Endodermal cell (in vitro differentiated cells): Measurements from ENCODE around the gene NRXN3. TPM values are rescaled to one million over a fixed set of nuclear protein-coding genes. Genes with fewer than 3 reads are reported as not detected.
A peak's percentile ranks its signal among the peaks of the same experiment; 100 is the strongest.

Experiments
- DNase-seq: peaks from one replicate; pipeline ENCODE4 v3.0.0-alpha.2; 2017
- H3K27ac ChIP-seq: 2 replicates; pipeline ENCODE4 v1.5.1; 2013; ENCODE audit warnings: mild to moderate bottlenecking, low read depth, low read length, moderate library complexity
- H3K27me3 ChIP-seq: 2 replicates; pipeline ENCODE4 v1.6.1; 2013; ENCODE audit warnings: mild to moderate bottlenecking, low read length, moderate library complexity; ENCODE audit not compliant: insufficient read depth, control insufficient read depth, poor library complexity, severe bottlenecking
- H3K36me3 ChIP-seq: 2 replicates; pipeline ENCODE4 v1.7.0; 2013; ENCODE audit warnings: mild to moderate bottlenecking, low read length, moderate library complexity; ENCODE audit not compliant: control insufficient read depth, insufficient read depth
- H3K4me1 ChIP-seq: one replicate; pipeline ENCODE4 v1.7.0; 2013; ENCODE audit warnings: low read length; ENCODE audit not compliant: control insufficient read depth, insufficient read depth
- H3K4me3 ChIP-seq: 2 replicates; pipeline ENCODE4 v1.5.1; 2013; ENCODE audit warnings: mild to moderate bottlenecking, low read length, moderate library complexity
- H3K9ac ChIP-seq: 2 replicates; pipeline ENCODE4 v1.6.1; 2013; ENCODE audit warnings: mild to moderate bottlenecking, low read length, moderate library complexity; ENCODE audit not compliant: poor library complexity, severe bottlenecking; ENCODE audit errors: extremely low read depth
- H3K9me3 ChIP-seq: 2 replicates; pipeline ENCODE4 v1.6.1; 2013; ENCODE audit warnings: mild to moderate bottlenecking, low read length, moderate library complexity; ENCODE audit not compliant: control insufficient read depth
- H3K27ac Mint-ChIP-seq: 2 replicates; pipeline ENCODE4 v1.8.0; 2020; ENCODE audit warnings: mixed read lengths
- H3K27me3 Mint-ChIP-seq: 2 replicates; pipeline ENCODE4 v1.8.0; 2021; ENCODE audit warnings: mild to moderate bottlenecking, mixed read lengths; ENCODE audit not compliant: insufficient read depth
- H3K36me3 Mint-ChIP-seq: 2 replicates; pipeline ENCODE4 v1.8.0; 2020; ENCODE audit warnings: low read depth, mixed read lengths
- H3K4me1 Mint-ChIP-seq: 2 replicates; pipeline ENCODE4 v1.8.0; 2020; ENCODE audit warnings: mixed read lengths
- H3K4me3 Mint-ChIP-seq: 2 replicates; pipeline ENCODE4 v1.8.0; 2020; ENCODE audit warnings: mild to moderate bottlenecking, moderate library complexity, mixed read lengths
- H3K9me3 Mint-ChIP-seq: 2 replicates; pipeline ENCODE4 v1.8.0; 2020; ENCODE audit warnings: mild to moderate bottlenecking, mixed read lengths
- CTCF ChIP-seq: fragments of 200-600 bp; sonication (generic); conservative IDR thresholded peaks from 2 replicates; pipeline ENCODE4 v1.5.0; 2021; ENCODE audit warnings: antibody characterized with exemption, mild to moderate bottlenecking
- WGBS, 2 experiments: methylation state at CpG; one replicate each; pipeline versions ENCODE4 v1.1.5 to v1.1.7; 2013; ENCODE audit warnings: missing lambda C conversion rate in 2 of 2, mixed read lengths in 1 of 2; ENCODE audit not compliant: insufficient coverage in 1 of 2, insufficient read length in 1 of 2; 5-methylcytosine and 5-hydroxymethylcytosine counted together
- total RNA-seq, 2 donors: library from RNA; stranded (reverse); fragmentation: NEBNext Ultra II Directional in 1 of 2; extraction: Animal tissue kit (Norgen Biotek cat#: 25700) in 1 of 2; gene quantifications; 2 replicates in 1 of 2; 3 replicates in 1 of 2; pipeline ENCODE4 v1.2.1, GENCODE V29; 2021

NRXN3 gene
- total RNA-seq, 2 donors from 2014 or later = 20.9 to 21.4 TPM

GRCh38 chr14:79516009-79516408 is 1345.8 kb downstream of the NRXN3 start:
- Histone ChIP-seq H3K27ac (no peak overlapping the region), H3K36me3 (no peaks in the 10 kb centered on the region), H3K27me3 (no peaks in the 10 kb centered on the region), H3K4me1 (peaks cover 6% of the 10 kb centered on the region), H3K9me3 (no peaks in the 10 kb centered on the region), H3K4me3 (no peak overlapping the region), H3K9ac (no peak overlapping the region)
- WGBS, 2 experiments = 35 to 44% methylated on average over 2 of the region's 2 CpGs
- Mint-ChIP-seq H3K36me3 (no peaks in the 10 kb centered on the region), H3K27me3 (peaks cover 5% of the 10 kb centered on the region), H3K4me1 (peaks cover 20% of the 10 kb centered on the region), H3K4me3 (no peak overlapping the region), H3K9me3 (peaks cover 5% of the 10 kb centered on the region), H3K27ac (no peak overlapping the region)
- DNase-seq = peak; percentile 79
- no peak for TF ChIP-seq CTCF

GRCh38 chr14:79525416-79525815 is 1355.2 kb downstream of the NRXN3 start:
- Histone ChIP-seq H3K27ac (no peak overlapping the region), H3K4me3 (no peak overlapping the region), H3K4me1 (no peaks in the 10 kb centered on the region), H3K27me3 (no peaks in the 10 kb centered on the region), H3K9ac (no peak overlapping the region), H3K9me3 (peaks cover 5% of the 10 kb centered on the region), H3K36me3 (no peaks in the 10 kb centered on the region)
- peaks cover 25% of the 10 kb centered on the region for H3K4me1 Mint-ChIP-seq
- H3K27ac Mint-ChIP-seq = no peak overlapping the region
- H3K27me3 Mint-ChIP-seq = no peaks in the 10 kb centered on the region
- no peak for DNase-seq
- no peak for TF ChIP-seq CTCF
- no peak overlapping the region for H3K4me3 Mint-ChIP-seq
- H3K36me3 Mint-ChIP-seq = no peaks in the 10 kb centered on the region
- peaks cover 3% of the 10 kb centered on the region for H3K9me3 Mint-ChIP-seq
- WGBS, 2 experiments = 87 to 90% methylated on average over 2 to 3 of the region's 3 CpGs

GRCh38 chr14:79528828-79529416 is 1358.7 kb downstream of the NRXN3 start:
- Histone ChIP-seq H3K9me3 (no peaks in the 10 kb centered on the region), H3K4me1 (no peaks in the 10 kb centered on the region), H3K27me3 (no peaks in the 10 kb centered on the region), H3K4me3 (no peak overlapping the region), H3K36me3 (no peaks in the 10 kb centered on the region), H3K9ac (no peak overlapping the region), H3K27ac (peak overlapping the region; percentile 21)
- DNase-seq = no peak
- H3K36me3 Mint-ChIP-seq = no peaks in the 10 kb centered on the region
- no peaks in the 10 kb centered on the region for H3K27me3 Mint-ChIP-seq
- no peak overlapping the region for H3K4me3 Mint-ChIP-seq
- no peak for TF ChIP-seq CTCF
- H3K27ac Mint-ChIP-seq = no peak overlapping the region
- H3K4me1 Mint-ChIP-seq = peaks cover 31% of the 10 kb centered on the region
- WGBS, 2 experiments = 80 to 90% methylated on average over 7 to 13 of the region's 16 CpGs
- H3K9me3 Mint-ChIP-seq = no peaks in the 10 kb centered on the region
